Kidney epithelial cell (primary cell): Measurements from ENCODE around the gene C12orf50. TPM values are rescaled to one million over a fixed set of nuclear protein-coding genes. Genes with fewer than 3 reads are reported as not detected.
A peak's percentile ranks its signal among the peaks of the same experiment; 100 is the strongest.
"Not testable (repeated sequence)": the region's sequence is repeated elsewhere in the genome, so short reads cannot be mapped to it uniquely, and the experiment has no call there.

ENCODE experiments used
- DNase-seq: peaks from one replicate; pipeline ENCODE4 v3.0.0-alpha.2; 2010; ENCODE audit warnings: low read depth
- H3K27me3 ChIP-seq: 2 replicates; pipeline ENCODE4 v1.6.0; 2011; ENCODE audit warnings: low read length; ENCODE audit not compliant: control insufficient read depth, insufficient read depth
- H3K36me3 ChIP-seq: 2 replicates; pipeline ENCODE4 v1.5.1; 2011; ENCODE audit warnings: low read length; ENCODE audit not compliant: control insufficient read depth, insufficient read depth
- H3K4me3 ChIP-seq: 2 replicates; pipeline ENCODE4 v1.5.1; 2011; ENCODE audit warnings: low read depth, mild to moderate bottlenecking, control low read depth, low read length
- total RNA-seq: library from RNA; depleted of rRNA; stranded (reverse); fragments of >200 nt; gene quantifications from 2 replicates; pipeline ENCODE4 v1.2.3, GENCODE V29; 2015
- TF ChIP-seq, protein P1 (sequence below): IDR thresholded peaks from 2 replicates; pipeline ENCODE4 v1.5.1; 2011; ENCODE audit warnings: mild to moderate bottlenecking, moderate library complexity, low read length, control low read depth, inconsistent platforms; ENCODE audit not compliant: insufficient read depth, poor library complexity, severe bottlenecking

Gene C12orf50
- total RNA-seq, 1 donor from 2014 or later = not detected

DNA sequence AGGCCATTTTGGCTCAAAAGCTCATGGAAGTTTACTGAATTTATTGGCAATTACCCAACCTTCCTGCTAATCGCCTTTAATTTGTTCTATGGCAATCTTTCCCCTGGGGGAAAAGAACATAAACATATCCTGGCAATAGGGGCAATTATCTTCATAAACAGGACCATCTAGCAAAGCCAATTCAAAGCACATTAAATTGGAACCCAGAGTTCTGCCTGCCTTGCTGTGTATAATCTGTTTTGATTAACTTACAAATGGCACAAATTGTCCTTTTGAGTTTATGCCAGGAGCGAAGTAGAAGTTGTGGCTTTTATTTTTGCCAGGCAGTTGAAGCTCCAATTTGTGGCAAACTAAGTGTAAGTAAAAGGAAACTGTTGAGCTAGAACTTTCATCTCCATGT lies 68.6 kb downstream of the C12orf50 start:
- Histone ChIP-seq H3K36me3 (no peaks in the 10 kb centered on the region), H3K4me3 (no peak overlapping the region), H3K27me3 (no peaks in the 10 kb centered on the region)
- TF ChIP-seq, protein P1, sequence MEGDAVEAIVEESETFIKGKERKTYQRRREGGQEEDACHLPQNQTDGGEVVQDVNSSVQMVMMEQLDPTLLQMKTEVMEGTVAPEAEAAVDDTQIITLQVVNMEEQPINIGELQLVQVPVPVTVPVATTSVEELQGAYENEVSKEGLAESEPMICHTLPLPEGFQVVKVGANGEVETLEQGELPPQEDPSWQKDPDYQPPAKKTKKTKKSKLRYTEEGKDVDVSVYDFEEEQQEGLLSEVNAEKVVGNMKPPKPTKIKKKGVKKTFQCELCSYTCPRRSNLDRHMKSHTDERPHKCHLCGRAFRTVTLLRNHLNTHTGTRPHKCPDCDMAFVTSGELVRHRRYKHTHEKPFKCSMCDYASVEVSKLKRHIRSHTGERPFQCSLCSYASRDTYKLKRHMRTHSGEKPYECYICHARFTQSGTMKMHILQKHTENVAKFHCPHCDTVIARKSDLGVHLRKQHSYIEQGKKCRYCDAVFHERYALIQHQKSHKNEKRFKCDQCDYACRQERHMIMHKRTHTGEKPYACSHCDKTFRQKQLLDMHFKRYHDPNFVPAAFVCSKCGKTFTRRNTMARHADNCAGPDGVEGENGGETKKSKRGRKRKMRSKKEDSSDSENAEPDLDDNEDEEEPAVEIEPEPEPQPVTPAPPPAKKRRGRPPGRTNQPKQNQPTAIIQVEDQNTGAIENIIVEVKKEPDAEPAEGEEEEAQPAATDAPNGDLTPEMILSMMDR = no peak
- DNase-seq = no peak

DNA sequence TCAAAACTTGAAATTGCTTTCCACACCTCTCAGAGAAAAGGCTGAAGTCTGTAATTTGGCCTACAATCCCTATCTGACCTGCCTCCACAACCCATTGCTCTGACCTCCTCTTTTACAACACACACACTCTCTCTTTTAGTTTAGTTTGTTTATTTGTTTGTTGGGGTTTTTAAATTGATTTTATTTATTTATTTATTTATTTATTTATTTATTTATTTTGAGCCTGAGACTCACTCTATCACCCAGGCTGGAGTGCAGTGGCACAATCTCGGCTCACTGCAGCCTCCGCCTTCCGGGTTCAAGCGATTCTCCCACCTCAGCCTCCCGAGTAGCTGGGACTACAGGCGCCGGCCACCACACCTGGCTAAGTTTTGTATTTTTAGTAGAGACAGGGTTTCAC lies 75.2 kb downstream of the C12orf50 start:
- not testable (repeated sequence) for H3K4me3 ChIP-seq, H3K36me3 ChIP-seq, H3K27me3 ChIP-seq, DNase-seq

DNA sequence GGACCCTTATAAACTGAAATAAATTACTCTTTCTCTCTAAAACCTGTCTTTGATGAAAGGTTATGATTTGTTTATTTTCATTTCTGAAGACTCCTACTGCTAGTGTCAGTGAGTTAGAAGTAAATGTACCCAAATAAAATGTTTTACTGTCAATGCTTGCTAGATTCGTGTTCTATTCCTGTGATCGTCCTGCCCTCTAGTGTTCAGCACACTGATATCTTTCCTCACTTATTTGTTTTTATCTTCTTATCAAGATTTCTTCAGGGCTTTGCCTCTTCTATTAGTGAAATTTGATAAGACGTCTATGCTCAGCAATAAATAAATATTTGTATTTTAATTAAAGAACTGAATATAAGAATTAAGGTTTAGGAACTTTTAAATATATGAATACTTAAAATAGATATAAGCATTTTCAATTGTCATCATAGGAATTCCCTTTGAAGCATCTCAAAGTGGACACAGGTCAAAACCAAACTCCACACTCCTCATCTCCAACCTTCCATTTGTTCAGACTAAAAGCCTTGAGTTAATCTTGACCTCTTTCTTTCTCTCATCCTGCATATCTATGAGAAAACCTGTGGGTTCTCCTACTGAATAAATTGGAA lies 75.8 kb downstream of the C12orf50 start:
- peak; percentile 39 for DNase-seq
- Histone ChIP-seq H3K4me3 (no peak overlapping the region), H3K36me3 (no peaks in the 10 kb centered on the region), H3K27me3 (no peaks in the 10 kb centered on the region)
- TF ChIP-seq, protein P1 = peak; percentile 65

DNA sequence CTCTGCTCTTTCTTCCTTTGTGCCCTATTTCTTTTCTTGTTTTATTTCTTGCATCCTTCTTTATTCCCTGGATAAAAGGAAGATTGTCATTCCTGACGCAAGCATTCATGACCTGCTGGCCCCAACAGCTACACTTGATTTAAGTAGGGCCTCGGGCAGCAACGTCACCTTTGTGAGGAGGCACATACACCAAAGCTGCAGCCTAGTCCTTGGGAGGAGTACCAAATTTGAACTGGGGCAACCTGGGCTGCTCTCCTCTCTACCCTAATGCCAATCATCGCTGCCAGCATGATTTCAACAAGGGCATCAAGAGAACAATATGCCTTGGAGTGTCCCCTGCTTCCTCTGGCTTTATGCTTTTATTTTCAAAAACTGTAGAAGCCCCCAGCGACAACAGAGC lies 76.4 kb downstream of the C12orf50 start:
- H3K27me3 ChIP-seq = no peaks in the 10 kb centered on the region
- TF ChIP-seq, protein P1 = no peak
- DNase-seq = no peak
- no peak overlapping the region for H3K4me3 ChIP-seq
- H3K36me3 ChIP-seq = no peaks in the 10 kb centered on the region

DNA sequence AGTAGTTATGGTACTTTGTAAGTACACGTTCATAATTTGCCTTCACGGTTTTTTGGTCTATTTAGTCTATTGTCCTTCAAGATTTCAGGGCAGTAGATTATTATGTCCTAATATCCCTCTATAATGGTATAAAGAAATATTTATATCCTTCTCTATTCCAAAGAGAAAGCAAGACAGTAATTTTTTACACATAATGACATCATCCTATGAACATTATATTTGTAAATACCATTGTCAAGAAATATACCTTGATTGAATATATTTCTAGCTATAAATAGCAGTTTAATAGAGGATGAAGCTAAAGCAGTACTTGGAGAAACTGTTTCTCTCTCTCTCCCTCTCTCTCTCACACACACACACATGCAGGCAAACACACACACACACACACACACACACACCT lies 77.0 kb downstream of the C12orf50 start:
- TF ChIP-seq, protein P1 = no peak
- Histone ChIP-seq H3K36me3 (no peaks in the 10 kb centered on the region), H3K27me3 (no peaks in the 10 kb centered on the region), H3K4me3 (no peak overlapping the region)
- no peak for DNase-seq

DNA sequence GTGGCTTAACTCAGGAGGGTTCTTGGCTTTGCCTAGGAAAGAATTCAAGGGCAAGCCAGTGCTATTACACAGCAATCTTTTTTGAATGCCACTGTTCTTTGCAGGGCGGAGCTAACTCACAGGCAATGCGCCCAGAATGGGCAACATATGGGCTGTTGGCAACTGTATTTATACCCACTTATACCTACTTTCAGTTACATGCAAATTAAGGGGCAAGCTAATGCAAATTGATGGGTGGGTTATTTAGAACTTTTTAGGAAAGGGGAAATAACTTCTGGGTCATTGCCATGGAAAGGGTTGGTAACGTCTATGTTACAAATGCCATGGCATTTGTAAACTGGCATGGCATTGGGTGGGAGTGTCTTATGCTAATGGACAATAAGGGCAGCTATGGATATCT lies 85.4 kb downstream of the C12orf50 start:
- Histone ChIP-seq H3K4me3 (no peak overlapping the region), H3K27me3 (no peaks in the 10 kb centered on the region), H3K36me3 (no peaks in the 10 kb centered on the region)
- no peak for DNase-seq
- TF ChIP-seq, protein P1 = no peak
